ENCODE data around the gene B3GNT7.

- no peak for TF ChIP-seq CTCF (IDR thresholded peaks at IDR 0.05)
- no peak for TF ChIP-seq POLR2A (IDR thresholded peaks at IDR 0.05)
Observed at GRCh38 chr2:231353469-231353868, 42.0 kb upstream of the B3GNT7 start.
